Left ventricle myocardium inferior (tissue), 1 donor: ENCODE results near the gene HHIPL1. TPM values are rescaled to one million over a fixed set of nuclear protein-coding genes. Genes with fewer than 3 reads are reported as not detected.

Experiments used
- DNase-seq: peaks from one replicate; pipeline ENCODE4 v3.0.0-alpha.2; 2020
- H3K27ac ChIP-seq: fragments of 200-600 bp; replicated peaks from 2 replicates; pipeline ENCODE4 v1.8.0; 2021
- H3K27me3 ChIP-seq: fragments of 200-600 bp; 2 replicates; pipeline ENCODE4 v1.8.0; 2021; ENCODE audit warnings: low read depth
- H3K36me3 ChIP-seq: fragments of 200-600 bp; 2 replicates; pipeline ENCODE4 v1.8.0; 2021
- H3K4me1 ChIP-seq: fragments of 200-600 bp; 2 replicates; pipeline ENCODE4 v1.8.0; 2021
- H3K4me3 ChIP-seq: fragments of 200-600 bp; 2 replicates; pipeline ENCODE4 v1.8.0; 2021; ENCODE audit warnings: mild to moderate bottlenecking, moderate library complexity
- H3K9me3 ChIP-seq: fragments of 200-600 bp; replicated peaks from 2 replicates; pipeline ENCODE4 v1.8.0; 2021
- intact Hi-C: fragments of 100-400 bp; cut with micrococcal nuclease; formaldehyde crosslinking; loops from one replicate; pipeline ENCODE4 v1.11.0; 2022
- total RNA-seq: library from RNA; stranded (reverse); fragmentation: NEBNext Ultra II Directional; extraction: Animal tissue kit (Norgen Biotek cat#: 25700); gene quantifications from one replicate; pipeline ENCODE4 v1.2.1, GENCODE V29; 2021
- TF ChIP-seq, protein P1 (sequence below): fragments of 200-600 bp; IDR thresholded peaks from 2 replicates; pipeline ENCODE4 v1.8.0; 2021; ENCODE audit warnings: antibody characterized with exemption, mild to moderate bottlenecking, borderline replicate concordance
- donor health status: DM: no; HTN: yes; CAD: no; lungs with severe emphysema.

HHIPL1 gene
- total RNA-seq, 1 donor from 2014 or later = 1.2 TPM

DNA sequence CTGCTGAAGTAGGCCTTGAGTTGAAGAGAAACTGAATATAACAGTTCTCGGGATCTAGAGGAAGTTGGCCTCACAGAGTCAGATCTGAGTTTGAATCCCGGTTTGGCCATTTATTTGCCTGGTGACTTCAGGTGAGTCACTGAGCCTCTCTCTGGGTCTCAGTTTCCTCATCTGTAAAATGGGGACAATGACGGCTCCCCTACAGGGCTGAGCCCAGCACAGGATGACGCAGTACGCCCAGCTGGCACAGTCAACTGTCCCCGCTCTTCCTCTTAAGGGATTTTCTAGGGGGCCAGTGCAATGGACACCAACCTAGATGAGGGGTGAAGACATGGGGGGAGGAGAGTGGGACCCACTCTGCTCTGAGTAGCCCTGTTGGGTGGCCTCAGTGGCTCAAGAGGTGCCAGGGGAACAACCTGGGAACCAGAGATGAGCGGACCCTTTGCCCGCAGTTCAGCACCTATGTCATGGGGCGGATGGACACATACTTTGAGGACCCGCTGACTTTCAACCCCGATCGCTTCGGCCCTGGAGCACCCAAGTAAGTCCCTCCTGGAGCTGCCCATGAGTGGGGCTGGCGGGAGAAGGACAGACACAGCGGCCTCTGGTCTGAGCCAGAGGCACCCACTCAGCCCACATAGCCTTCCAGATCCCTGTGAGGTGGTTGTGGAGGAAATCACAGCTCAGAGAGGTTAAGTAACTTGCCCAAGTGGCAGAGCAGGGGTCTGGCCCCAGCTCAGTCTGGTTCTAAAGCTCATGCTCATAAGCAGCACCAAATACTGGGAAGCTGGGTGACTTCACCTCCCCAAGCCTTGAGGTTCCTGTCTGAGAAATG, 80.2 kb downstream of the HHIPL1 start:
- Histone ChIP-seq H3K4me3 (no peak overlapping the region), H3K27ac (no peak overlapping the region), H3K27me3 (peaks cover 11% of the 10 kb centered on the region), H3K36me3 (no peaks in the 10 kb centered on the region), H3K4me1 (peaks cover 7% of the 10 kb centered on the region), H3K9me3 (no peaks in the 10 kb centered on the region)
- TF ChIP-seq, protein P1, sequence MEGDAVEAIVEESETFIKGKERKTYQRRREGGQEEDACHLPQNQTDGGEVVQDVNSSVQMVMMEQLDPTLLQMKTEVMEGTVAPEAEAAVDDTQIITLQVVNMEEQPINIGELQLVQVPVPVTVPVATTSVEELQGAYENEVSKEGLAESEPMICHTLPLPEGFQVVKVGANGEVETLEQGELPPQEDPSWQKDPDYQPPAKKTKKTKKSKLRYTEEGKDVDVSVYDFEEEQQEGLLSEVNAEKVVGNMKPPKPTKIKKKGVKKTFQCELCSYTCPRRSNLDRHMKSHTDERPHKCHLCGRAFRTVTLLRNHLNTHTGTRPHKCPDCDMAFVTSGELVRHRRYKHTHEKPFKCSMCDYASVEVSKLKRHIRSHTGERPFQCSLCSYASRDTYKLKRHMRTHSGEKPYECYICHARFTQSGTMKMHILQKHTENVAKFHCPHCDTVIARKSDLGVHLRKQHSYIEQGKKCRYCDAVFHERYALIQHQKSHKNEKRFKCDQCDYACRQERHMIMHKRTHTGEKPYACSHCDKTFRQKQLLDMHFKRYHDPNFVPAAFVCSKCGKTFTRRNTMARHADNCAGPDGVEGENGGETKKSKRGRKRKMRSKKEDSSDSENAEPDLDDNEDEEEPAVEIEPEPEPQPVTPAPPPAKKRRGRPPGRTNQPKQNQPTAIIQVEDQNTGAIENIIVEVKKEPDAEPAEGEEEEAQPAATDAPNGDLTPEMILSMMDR = no peak
- intact Hi-C loops = no loop called here
- no peak for DNase-seq

DNA sequence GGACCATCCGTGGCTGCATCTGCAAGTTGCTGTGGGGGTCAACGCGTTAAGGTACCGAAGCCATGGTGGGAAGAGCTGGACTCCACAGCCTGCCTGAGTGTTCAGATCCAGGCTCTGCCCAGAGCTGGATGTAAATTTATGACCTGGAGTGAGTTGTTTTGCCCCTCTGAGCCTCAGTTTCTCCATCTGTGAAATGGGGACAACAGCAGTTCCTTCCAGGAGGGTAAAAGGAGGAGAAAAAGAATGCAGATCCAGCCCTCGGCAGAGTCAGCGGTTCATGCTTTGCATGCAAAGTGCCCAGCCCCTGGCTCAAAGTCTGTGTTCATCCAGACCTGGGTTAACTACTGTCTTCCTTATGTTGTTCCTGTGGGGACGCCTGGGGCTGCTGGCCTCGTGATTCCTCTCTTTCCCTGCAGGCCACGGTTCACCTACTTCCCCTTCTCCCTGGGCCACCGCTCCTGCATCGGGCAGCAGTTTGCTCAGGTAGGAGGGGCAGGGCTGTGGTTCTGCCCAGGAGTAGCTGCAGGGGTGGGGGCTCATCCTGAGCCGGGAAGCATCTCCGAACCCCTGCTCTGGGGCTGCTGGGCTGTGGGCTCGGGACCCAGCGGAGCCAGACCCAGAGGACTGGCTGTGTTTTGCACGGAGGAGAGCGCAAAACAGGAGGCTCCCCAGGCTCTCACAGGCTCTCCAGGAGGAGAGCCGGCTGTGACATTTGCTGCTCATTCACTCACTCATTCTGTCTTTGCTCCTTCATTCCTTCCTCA, 81.0 kb downstream of the HHIPL1 start:
- intact Hi-C loops = no loop called here
- DNase-seq = no peak

DNA sequence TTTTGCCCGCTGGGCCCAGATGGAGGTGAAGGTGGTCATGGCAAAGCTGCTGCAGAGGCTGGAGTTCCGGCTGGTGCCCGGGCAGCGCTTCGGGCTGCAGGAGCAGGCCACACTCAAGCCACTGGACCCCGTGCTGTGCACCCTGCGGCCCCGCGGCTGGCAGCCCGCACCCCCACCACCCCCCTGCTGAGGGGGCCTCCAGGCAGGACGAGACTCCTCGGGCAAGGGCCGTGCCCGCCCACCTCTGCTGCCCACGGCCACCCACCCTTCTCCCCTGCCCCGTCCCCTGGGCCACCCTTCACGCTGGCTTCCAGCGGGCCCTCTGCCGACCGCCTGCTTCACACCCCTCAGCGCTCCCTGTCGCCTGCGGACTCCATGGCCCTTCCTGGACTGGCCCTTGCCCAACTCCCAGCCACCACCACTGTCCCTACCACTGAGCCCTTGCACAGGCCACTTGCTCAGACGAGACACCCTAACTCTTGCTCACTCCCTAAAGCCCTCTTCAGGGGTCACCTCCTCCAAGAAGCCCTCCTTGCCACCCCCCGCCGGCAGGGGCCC, 81.7 kb downstream of the HHIPL1 start:
- TF ChIP-seq, protein P1 = no peak
- H3K4me3 ChIP-seq = no peak overlapping the region
- no peaks in the 10 kb centered on the region for H3K9me3 ChIP-seq
- H3K27ac ChIP-seq = no peak overlapping the region
- peaks cover 11% of the 10 kb centered on the region for H3K27me3 ChIP-seq
- H3K4me1 ChIP-seq = peaks cover 22% of the 10 kb centered on the region
- H3K36me3 ChIP-seq = no peaks in the 10 kb centered on the region
- intact Hi-C loops = no loop called here
- no peak for DNase-seq

More for the DNA sequence above, 81.0 kb downstream of the HHIPL1 start:
- Histone ChIP-seq H3K4me1 (peaks cover 15% of the 10 kb centered on the region), H3K9me3 (no peaks in the 10 kb centered on the region), H3K27me3 (peaks cover 11% of the 10 kb centered on the region), H3K36me3 (no peaks in the 10 kb centered on the region), H3K27ac (no peak overlapping the region), H3K4me3 (no peak overlapping the region)
- TF ChIP-seq, protein P1 = no peak

DNA sequence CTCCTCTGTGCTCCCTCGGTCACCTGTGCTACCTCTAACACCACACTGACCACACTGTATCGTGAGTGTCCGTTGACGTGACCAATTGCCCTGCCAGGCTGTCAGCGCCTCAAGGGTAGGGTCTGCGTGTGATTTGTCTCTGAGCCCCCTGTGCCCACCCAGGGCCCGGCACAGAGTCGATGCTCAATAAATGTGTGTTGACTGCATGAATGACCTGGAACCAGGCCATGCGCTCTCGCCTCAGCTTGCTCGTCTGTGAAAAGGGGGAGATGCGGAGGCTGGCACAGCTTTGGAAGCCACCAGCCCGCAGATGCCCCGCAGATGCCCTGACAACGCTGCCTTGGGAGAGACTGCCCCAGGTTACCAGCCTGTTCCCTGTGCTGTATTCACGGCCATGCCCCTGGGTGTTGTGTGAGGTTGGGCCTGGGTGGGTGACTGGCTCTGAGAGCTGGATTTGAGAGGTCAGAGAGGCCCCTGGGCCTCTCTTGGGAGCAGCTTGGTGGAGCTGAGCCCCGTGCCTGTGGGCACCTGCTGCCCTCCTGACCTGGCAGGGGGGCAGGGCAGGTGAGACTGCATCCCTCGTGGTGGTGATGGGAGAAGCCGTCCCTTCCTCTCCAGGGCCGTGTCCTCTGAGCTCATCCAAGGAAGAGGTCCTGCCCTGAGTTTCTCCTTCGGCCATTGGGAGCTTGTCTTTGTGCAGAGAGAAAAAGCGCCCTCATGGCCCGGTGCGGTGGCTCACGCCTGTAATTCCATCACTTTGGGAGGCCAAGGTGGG, 82.4 kb downstream of the HHIPL1 start:
- intact Hi-C loops = no loop called here
- H3K4me1 ChIP-seq = peaks cover 28% of the 10 kb centered on the region
- H3K27me3 ChIP-seq = peaks cover 11% of the 10 kb centered on the region
- TF ChIP-seq, protein P1 = no peak
- H3K4me3 ChIP-seq = no peak overlapping the region
- no peaks in the 10 kb centered on the region for H3K36me3 ChIP-seq
- DNase-seq = no peak
- H3K9me3 ChIP-seq = no peaks in the 10 kb centered on the region
- H3K27ac ChIP-seq = no peak overlapping the region
